Right ventricle myocardium superior (tissue), 1 donor: ENCODE measurements around the gene CA10. TPM values are rescaled to one million over a fixed set of nuclear protein-coding genes. Genes with fewer than 3 reads are reported as not detected.

Experiments used
- ATAC-seq: fragments of 200-7000 bp; cut with Tn5 transposase; one replicate; pipeline ENCODE4 v1.9.1; 2020; ENCODE audit warnings: mild to moderate bottlenecking; ENCODE audit not compliant: poor library complexity
- DNase-seq: peaks from one replicate; pipeline ENCODE4 v3.0.0-alpha.2; 2020
- intact Hi-C: fragments of 100-400 bp; cut with DNase I; formaldehyde crosslinking; loops from one replicate; pipeline ENCODE4 v1.11.2; 2022
- total RNA-seq: library from RNA; stranded (reverse); fragmentation: NEBNext Ultra II Directional; extraction: Animal tissue kit (Norgen Biotek cat#: 25700); gene quantifications from one replicate; pipeline ENCODE4 v1.2.1, GENCODE V29; 2021
- donor health status: DM: no; HTN: yes; CAD: no; lungs with severe emphysema.

CA10 gene
- total RNA-seq, 1 donor from 2014 or later: not detected

GRCh38 chr17:51912939-51913338 is 245.6 kb downstream of the CA10 start:
- ATAC-seq (no peak), DNase-seq (no peak)
- intact Hi-C loops: no loop called here

DNA sequence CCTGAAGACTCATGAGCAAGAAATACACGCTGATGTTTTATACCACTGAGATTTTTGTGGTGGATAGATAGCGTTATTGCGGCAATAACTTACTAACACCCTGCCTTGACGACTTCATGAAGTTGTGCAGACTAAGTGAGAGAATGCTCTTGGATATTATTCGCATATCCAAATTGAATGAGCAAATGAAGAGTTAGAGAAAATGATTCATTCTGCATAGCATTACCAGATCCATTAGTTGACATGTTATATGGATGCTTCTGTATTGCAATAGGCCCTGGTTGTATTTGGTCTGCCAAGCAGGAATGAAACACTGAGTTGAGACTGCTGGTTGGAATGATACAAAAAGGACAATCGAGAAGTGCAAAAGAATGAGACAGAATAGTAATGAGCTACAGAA is 247.3 kb downstream of the CA10 start:
- intact Hi-C loops: no loop called here
- ATAC-seq: no peak
- no peak for DNase-seq

GRCh38 chr17:51909971-51910370 is 248.5 kb downstream of the CA10 start:
- intact Hi-C loops: no loop called here
- no peak for ATAC-seq
- no peak for DNase-seq

DNA sequence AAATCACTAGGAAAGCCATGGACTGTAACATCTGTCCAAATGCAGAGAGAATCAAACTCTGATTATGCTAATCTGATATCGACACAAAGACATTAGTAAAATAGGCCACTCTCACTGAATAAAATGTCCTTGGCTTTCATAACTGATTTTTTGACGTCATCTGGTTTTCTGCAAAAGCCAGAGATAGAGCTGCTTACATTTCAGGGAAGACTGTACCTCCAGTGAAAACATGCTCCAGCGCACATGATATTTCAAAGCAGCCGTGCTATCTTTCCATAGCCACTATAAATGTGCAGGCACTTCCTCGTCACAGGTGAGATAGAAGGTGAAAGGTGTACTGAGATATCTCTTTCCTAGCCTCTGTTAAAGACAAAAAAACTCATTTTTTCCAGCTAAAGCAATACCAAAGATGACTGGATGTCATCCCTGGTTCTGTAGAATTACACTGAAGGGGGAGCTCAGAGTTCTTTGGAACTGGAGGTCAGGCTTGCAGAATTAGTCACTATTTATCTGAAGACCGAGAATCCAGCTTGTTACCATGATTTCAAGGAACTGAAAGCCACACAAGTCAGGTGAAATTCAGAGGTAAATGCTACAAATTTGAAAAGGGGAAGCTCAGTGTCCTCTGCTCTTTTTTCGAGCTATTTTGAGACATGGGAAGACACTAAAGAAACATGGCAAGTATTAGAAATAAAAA is 249.5 kb downstream of the CA10 start:
- DNase-seq (no peak), ATAC-seq (no peak)
- intact Hi-C loops: no loop called here

- ATAC-seq (no peak), DNase-seq (no peak)
- intact Hi-C loops: no loop called here
Measured at GRCh38 chr17:51907041-51907440, 251.5 kb downstream of the CA10 start.

GRCh38 chr17:51904379-51904778 is 254.1 kb downstream of the CA10 start:
- no peak for ATAC-seq
- no peak for DNase-seq
- intact Hi-C loops: no loop called here

DNA sequence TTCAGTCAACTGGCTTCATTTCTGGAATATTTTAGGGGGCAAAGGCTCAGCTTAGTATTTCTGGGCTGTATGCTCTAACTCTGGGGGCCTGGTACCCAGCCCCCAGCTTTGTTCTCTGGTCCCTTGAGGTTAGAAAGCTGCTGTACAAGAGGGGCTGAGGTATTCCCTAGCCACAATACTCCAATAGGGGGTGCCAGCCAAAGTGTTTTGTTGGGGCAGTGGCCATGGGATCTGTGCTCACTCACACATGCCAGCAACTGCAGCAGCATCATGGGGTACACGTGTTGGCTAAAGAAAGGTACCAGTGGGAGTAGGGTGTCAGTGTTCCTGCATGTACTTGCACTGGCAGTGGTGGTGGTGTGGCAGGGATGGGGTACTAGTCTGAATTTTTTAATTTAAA is 257.3 kb downstream of the CA10 start:
- intact Hi-C loops: no loop called here
- ATAC-seq (no peak), DNase-seq (no peak)

DNA sequence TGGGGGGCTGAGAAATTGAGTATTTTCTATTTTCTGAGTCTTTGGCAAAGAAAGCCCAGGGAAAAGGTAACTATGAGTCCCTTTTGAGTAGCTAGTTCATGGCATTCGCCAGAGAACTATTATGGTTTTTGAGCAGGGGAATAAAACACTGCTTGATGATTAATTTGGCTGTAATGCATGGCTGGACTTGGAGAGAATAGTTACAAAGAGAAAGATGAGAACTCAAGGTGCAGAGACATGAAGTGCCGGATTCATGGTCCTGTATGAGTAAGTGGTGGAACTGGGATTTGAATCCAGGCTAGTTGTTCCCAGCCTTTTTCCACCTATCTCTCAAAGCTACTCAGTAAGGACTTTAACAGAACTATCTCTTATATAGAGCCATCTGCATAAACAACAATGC is 266.6 kb downstream of the CA10 start:
- intact Hi-C loops: no loop called here

GRCh38 chr17:51890710-51891109 is 267.8 kb downstream of the CA10 start:
- intact Hi-C loops: no loop called here
- ATAC-seq (no peak), DNase-seq (no peak)

More for the DNA sequence above, 266.6 kb downstream of the CA10 start:
- ATAC-seq: no peak
- no peak for DNase-seq

GRCh38 chr17:51888816-51889215 is 269.7 kb downstream of the CA10 start:
- DNase-seq (no peak), ATAC-seq (no peak)
- intact Hi-C loops: no loop called here

DNA sequence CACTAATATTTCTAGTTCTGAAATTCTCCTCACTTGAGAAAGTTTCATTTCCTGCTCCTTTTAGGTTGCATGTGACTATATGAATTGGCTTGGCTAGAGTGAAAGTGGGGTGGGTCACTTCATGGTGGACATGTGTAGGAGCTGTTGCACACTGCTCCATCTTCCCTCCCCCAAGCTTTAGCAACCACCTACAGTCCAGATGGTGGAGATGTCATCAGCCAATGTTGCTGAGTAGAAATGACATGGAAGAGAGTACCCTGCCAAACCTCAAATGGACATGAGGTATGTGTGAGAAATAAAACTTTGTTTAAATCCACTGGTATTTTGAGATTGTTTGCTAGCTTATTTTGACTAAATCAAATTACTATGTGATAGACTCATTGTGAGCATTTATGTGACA is 281.5 kb downstream of the CA10 start:
- DNase-seq (no peak), ATAC-seq (no peak)
- intact Hi-C loops: no loop called here

GRCh38 chr17:51873302-51873701 is 285.2 kb downstream of the CA10 start:
- no peak for DNase-seq
- intact Hi-C loops: no loop called here
- no peak for ATAC-seq

DNA sequence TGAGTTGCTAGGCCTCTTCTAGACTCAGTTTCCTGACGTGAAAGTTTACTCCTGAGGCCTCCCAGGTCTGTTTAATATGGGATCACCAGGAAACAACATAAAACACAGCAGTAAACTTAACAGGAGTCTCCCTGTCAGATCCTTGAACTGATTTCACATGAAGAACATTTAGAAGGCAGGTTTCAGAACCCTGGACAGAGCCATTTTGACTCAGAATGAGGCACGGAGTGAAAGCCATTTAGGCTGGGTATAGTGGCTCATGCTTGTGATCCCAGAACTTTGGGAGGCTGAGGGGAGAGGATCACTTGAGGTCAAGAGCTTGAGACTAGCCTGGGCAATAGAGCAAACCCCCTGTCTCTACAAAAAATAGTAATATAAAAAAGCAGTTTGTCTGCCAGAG is 289.1 kb downstream of the CA10 start:
- intact Hi-C loops: no loop called here
- ATAC-seq (no peak), DNase-seq (no peak)

- intact Hi-C loops: no loop called here
- DNase-seq (no peak), ATAC-seq (no peak)
Measured at GRCh38 chr17:51860954-51861561, 297.5 kb downstream of the CA10 start.

- ATAC-seq (no peak), DNase-seq (no peak)
- intact Hi-C loops: no loop called here
Measured at GRCh38 chr17:51857052-51857597, 301.4 kb downstream of the CA10 start.

DNA sequence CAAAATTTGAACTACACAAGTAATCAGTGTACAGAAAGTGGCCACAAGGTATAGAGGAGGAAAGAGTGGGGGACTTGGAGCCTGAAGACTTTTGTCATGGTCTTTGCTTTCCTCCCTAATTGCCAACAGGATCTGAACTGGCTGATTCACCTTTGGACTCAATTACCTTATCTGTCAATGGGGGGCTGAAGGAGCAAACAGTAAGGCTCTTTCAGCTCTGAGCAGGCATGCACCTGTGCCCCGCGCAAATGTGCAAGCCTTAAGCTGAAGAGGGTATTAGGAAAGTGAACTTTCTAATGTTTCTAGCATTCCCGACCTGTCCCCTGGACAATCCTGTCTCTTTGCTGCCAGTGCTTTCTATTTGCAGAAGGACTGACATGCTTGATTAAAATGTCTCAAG is 302.7 kb downstream of the CA10 start:
- intact Hi-C loops: no loop called here
- no peak for DNase-seq
- no peak for ATAC-seq

GRCh38 chr17:51853857-51854256 is 304.7 kb downstream of the CA10 start:
- intact Hi-C loops: no loop called here
- ATAC-seq: no peak

DNA sequence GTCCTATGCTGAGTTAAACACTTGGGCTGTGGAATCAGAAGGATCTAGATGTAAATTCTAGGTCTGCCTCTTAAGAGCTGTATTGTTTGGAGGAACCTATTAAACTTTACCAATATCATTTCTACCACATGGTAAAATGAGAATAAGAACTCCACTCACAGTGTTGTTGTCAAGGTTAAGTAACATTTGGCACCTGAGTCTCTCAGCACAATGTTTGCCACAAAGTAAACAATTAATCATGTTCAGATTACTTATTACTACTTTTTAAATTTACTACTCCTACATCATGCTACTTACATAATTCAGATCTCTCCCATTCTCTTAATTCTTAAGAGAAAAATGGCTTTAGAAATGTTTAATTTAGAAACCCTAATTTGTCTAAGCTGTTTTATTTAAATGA is 305.9 kb downstream of the CA10 start:
- ATAC-seq: no peak
- DNase-seq: no peak
- intact Hi-C loops: no loop called here

More at GRCh38 chr17:51853857-51854256, 304.7 kb downstream of the CA10 start:
- no peak for DNase-seq

GRCh38 chr17:51850201-51850600 is 308.3 kb downstream of the CA10 start:
- DNase-seq (no peak), ATAC-seq (no peak)
- intact Hi-C loops: no loop called here

- intact Hi-C loops: no loop called here
- ATAC-seq: no peak
- no peak for DNase-seq
Measured at GRCh38 chr17:51848451-51848850, 310.1 kb downstream of the CA10 start.
